ENCODE data around the gene ZNF69.
"Not testable (repeated sequence)": the region's sequence is repeated elsewhere in the genome, so short reads cannot be mapped to it uniquely, and the experiment has no call there.

The ZNF69 gene

GRCh38 chr19:11905928-11906327, 18.3 kb downstream of the ZNF69 start:
- Histone ChIP-seq H3K4me3 (ENCODE audit: insufficient read length, low read depth) (no peak overlapping the region), H3K9me3 (ENCODE audit: insufficient read depth, low read length) (peaks cover 58% of the 10 kb centered on the region), H3K27me3 (ENCODE audit: insufficient read depth, insufficient read length) (no peaks in the 10 kb centered on the region), H3K4me1 (ENCODE audit: insufficient read depth, insufficient read length) (no peaks in the 10 kb centered on the region), H3K9ac (ENCODE audit: insufficient read length, low read depth) (no peak overlapping the region), H3K36me3 (ENCODE audit: insufficient read depth, insufficient read length, low read length) (peaks cover 43% of the 10 kb centered on the region)
- no peak for TF ChIP-seq ZNF274 (IDR thresholded peaks at IDR 0.05; ENCODE audit: low read depth, low read length)
- TF ChIP-seq SUZ12 (IDR thresholded peaks at IDR 0.05; ENCODE audit: extremely low read depth, insufficient read depth, insufficient read length): no peak
- TF ChIP-seq YY1 (IDR thresholded peaks at IDR 0.05; ENCODE audit: insufficient read depth, insufficient read length): no peak
- no peak for DNase-seq (ENCODE audit: low read depth, low spot score)

- H3K4me3 ChIP-seq (ENCODE audit: insufficient read length, low read depth); H3K27me3 ChIP-seq (ENCODE audit: insufficient read depth, insufficient read length); H3K9ac ChIP-seq (ENCODE audit: insufficient read length, low read depth); H3K4me1 ChIP-seq (ENCODE audit: insufficient read depth, insufficient read length); DNase-seq (ENCODE audit: low read depth, low spot score): not testable (repeated sequence)
- H3K9me3 ChIP-seq (ENCODE audit: insufficient read depth, low read length): peaks cover 31% of the 10 kb centered on the region
- peaks cover 18% of the 10 kb centered on the region for H3K36me3 ChIP-seq (ENCODE audit: insufficient read depth, insufficient read length, low read length)
Observed at GRCh38 chr19:11911937-11912336, 24.4 kb downstream of the ZNF69 start.

GRCh38 chr19:11914417-11915051, 27.0 kb downstream of the ZNF69 start:
- DNase-seq (ENCODE audit: low read depth, low spot score); H3K4me1 ChIP-seq (ENCODE audit: insufficient read depth, insufficient read length); H3K4me3 ChIP-seq (ENCODE audit: insufficient read length, low read depth); H3K27me3 ChIP-seq (ENCODE audit: insufficient read depth, insufficient read length); H3K9ac ChIP-seq (ENCODE audit: insufficient read length, low read depth): not testable (repeated sequence)
- H3K9me3 ChIP-seq (ENCODE audit: insufficient read depth, low read length): peaks cover 31% of the 10 kb centered on the region
- peaks cover 18% of the 10 kb centered on the region for H3K36me3 ChIP-seq (ENCODE audit: insufficient read depth, insufficient read length, low read length)

DNA sequence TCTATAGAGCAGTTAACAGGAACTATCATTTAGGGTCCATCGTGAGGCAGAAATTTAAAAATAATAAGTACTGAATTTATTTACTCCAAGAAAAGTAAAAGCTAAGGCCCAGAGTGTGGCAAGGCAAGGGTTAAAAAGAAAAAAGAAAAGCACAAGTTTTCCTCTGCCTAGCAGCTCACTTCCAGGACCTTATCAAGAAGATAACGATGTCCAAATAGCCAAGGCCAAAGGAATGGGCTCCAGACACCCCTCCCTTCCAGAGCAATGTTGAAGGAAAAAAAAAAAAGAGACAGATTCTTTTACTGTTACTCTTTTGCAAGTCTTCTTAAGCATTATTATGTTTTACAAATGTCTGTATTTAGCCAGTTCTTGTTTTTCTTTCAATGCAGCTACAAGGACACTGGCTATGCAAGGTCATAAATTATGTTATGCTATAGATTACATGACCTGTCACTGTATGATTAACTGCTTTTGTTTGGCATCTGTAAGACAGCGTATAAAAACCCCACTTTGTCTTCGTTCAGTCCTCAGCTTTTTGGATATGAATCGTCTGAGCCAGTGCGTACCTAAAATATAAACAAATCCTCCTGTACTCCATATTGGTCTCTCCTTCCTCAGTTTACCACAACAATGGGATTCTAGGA, 34.4 kb downstream of the ZNF69 start:
- DNase-seq (ENCODE audit: low read depth, low spot score): no peak
- H3K9ac ChIP-seq (ENCODE audit: insufficient read length, low read depth): no peak overlapping the region
- peaks cover 4% of the 10 kb centered on the region for H3K4me1 ChIP-seq (ENCODE audit: insufficient read depth, insufficient read length)
- H3K27me3 ChIP-seq (ENCODE audit: insufficient read depth, insufficient read length): no peaks in the 10 kb centered on the region
- peaks cover 4% of the 10 kb centered on the region for H3K36me3 ChIP-seq (ENCODE audit: insufficient read depth, insufficient read length, low read length)
- H3K9me3 ChIP-seq (ENCODE audit: insufficient read depth, low read length): no peaks in the 10 kb centered on the region
- H3K4me3 ChIP-seq (ENCODE audit: insufficient read length, low read depth): no peak overlapping the region
- no peak for TF ChIP-seq ZNF274 (IDR thresholded peaks at IDR 0.05; ENCODE audit: low read depth, low read length)
- TF ChIP-seq SUZ12 (IDR thresholded peaks at IDR 0.05; ENCODE audit: extremely low read depth, insufficient read depth, insufficient read length): no peak

DNA sequence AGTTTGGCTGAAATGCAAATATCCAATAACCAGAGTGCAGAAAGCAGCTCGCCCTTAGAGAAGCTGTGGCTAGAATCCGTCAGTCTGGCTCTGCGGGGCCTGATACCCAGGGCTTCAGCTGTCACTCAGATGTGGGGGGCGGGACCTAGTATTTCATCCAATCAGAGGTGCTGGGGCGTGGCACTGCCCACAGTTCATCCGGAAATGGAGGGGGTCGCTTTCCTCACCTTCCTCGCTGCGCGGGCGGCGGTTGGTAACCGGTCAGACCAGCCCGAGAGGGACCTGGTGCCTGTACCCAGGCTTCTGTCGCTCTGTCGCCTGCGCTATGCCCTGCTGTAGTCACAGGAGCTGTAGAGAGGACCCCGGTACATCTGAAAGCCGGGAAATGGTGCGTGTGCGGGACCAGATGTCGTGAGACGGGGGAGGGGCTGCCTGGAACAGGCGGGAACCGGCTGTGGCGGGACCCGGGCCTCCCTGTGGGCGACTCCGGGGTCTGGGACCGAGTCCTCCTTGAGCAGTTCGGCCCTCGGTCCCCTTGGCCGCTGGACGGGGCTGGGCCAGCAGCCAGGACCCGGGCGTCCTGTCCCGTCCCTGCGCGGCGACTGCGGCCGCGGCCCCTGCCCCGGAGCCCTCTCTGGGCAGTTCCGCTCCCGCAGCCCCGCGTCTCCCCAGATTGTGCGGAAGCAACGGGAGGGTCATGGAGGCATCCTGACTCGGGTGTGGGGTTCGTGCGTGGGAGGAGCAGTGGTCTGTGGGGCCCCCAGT, 37.5 kb downstream of the ZNF69 start, which contains the start of gene ZNF700:
ZNF700 (plus strand) TSS at position 222 of the 765 bp plus-strand sequence; CDS start at position 326, 104 bp downstream.
- Histone ChIP-seq H3K9ac (ENCODE audit: insufficient read length, low read depth) (peak within 1 kb of the TSS; percentile 99), H3K4me1 (ENCODE audit: insufficient read depth, insufficient read length) (peaks cover 4% of the 10 kb centered on the region)

DNA sequence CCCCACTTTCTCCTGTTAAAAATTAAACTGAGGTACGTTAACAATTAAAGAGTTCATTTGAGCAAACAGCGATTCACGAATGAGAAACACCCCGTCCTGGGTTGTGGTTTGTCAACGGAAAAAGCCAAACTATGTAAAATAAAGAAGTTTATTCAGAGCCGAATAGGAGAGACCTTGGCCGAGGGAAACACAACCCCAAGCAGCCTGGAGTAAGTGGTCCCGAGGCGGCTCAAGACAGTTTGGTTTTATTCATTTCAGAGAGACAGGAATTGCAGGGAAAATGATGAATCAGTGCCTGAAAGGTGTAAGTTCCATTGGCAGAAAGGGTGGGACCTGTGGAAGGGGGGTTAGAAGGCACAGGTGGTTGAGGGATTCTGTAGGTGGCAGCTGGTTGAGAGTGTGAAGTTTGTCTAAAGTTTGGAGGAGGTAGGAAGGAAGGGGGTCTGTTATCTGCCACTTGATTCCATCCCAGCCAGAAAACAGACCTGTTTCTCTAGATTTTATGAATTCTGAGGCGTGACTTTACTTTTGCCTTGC, 38.1 kb downstream of the ZNF69 start:
- Histone ChIP-seq H3K4me3 (ENCODE audit: insufficient read length, low read depth) (peak overlapping the region; percentile 83), H3K9ac (ENCODE audit: insufficient read length, low read depth) (peak overlapping the region; percentile 99), H3K36me3 (ENCODE audit: insufficient read depth, insufficient read length, low read length) (peaks cover 23% of the 10 kb centered on the region)
- H3K4me1 ChIP-seq (ENCODE audit: insufficient read depth, insufficient read length); H3K27me3 ChIP-seq (ENCODE audit: insufficient read depth, insufficient read length); DNase-seq (ENCODE audit: low read depth, low spot score); H3K9me3 ChIP-seq (ENCODE audit: insufficient read depth, low read length): not testable (repeated sequence)

More for the DNA sequence above, 37.5 kb downstream of the ZNF69 start, which contains the start of gene ZNF700:
- Histone ChIP-seq H3K27me3 (ENCODE audit: insufficient read depth, insufficient read length) (no peaks in the 10 kb centered on the region), H3K36me3 (ENCODE audit: insufficient read depth, insufficient read length, low read length) (peaks cover 18% of the 10 kb centered on the region), H3K9me3 (ENCODE audit: insufficient read depth, low read length) (peaks cover 5% of the 10 kb centered on the region; the same call in 1 of the 2 replicates), H3K4me3 (ENCODE audit: insufficient read length, low read depth) (peak within 1 kb of the TSS; percentile 83)
- TF ChIP-seq ZNF274 (IDR thresholded peaks at IDR 0.05; ENCODE audit: low read depth, low read length): no peak
- no peak for TF ChIP-seq SUZ12 (IDR thresholded peaks at IDR 0.05; ENCODE audit: extremely low read depth, insufficient read depth, insufficient read length)
- TF ChIP-seq YY1 (IDR thresholded peaks at IDR 0.05; ENCODE audit: insufficient read depth, insufficient read length): no peak
- peak; percentile 87 for DNase-seq (ENCODE audit: low read depth, low spot score)

DNA sequence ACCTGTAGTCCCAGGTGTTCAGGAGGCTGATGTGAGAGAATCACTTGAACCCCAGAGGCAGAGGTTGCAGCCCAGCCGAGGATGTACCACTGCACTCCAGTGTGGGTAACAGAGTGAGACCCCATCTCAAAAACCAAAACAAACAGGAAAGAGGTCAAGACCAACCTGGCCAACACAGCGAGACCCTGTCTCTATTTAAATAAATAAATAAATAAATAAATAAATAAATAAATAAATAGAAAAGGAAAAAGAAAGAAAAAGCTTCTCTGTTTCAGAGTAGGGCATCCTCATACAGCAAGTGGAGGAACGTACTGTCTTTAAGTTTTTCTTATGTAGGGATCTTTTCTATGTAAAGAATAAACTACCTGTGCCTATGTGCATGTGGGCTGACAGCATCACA, 39.6 kb downstream of the ZNF69 start:
- Histone ChIP-seq H3K36me3 (ENCODE audit: insufficient read depth, insufficient read length, low read length) (peaks cover 26% of the 10 kb centered on the region), H3K4me3 (ENCODE audit: insufficient read length, low read depth) (no peak overlapping the region), H3K9me3 (ENCODE audit: insufficient read depth, low read length) (peaks cover 5% of the 10 kb centered on the region; the same call in 1 of the 2 replicates), H3K4me1 (ENCODE audit: insufficient read depth, insufficient read length) (peaks cover 4% of the 10 kb centered on the region), H3K9ac (ENCODE audit: insufficient read length, low read depth) (no peak overlapping the region), H3K27me3 (ENCODE audit: insufficient read depth, insufficient read length) (no peaks in the 10 kb centered on the region)
- DNase-seq (ENCODE audit: low read depth, low spot score): no peak
- TF ChIP-seq YY1 (IDR thresholded peaks at IDR 0.05; ENCODE audit: insufficient read depth, insufficient read length) (no peak), SUZ12 (IDR thresholded peaks at IDR 0.05; ENCODE audit: extremely low read depth, insufficient read depth, insufficient read length) (no peak), ZNF274 (IDR thresholded peaks at IDR 0.05; ENCODE audit: low read depth, low read length) (no peak)
